GM12891 (cell line): ENCODE results near the gene ROBO2.

Experiments
- PAX5 ChIP-seq: IDR thresholded peaks from 2 replicates; pipeline ENCODE4 v1.6.1; 2011; ENCODE audit warnings: low read length, moderate library complexity, mild to moderate bottlenecking; ENCODE audit not compliant: insufficient read depth, severe bottlenecking
- POLR2A ChIP-seq: IDR thresholded peaks from 2 replicates; pipeline ENCODE4 v1.6.1; 2011; ENCODE audit warnings: low read depth, low read length, control low read depth
- POLR2AphosphoS5 ChIP-seq: IDR thresholded peaks from 2 replicates; pipeline ENCODE4 v1.6.1; 2011; ENCODE audit warnings: low read depth, low read length, control low read depth

GRCh38 chr3:77150759-77151158, 110.9 kb downstream of the ROBO2 start:
- TF ChIP-seq POLR2A (no peak), POLR2AphosphoS5 (no peak), PAX5 (no peak)
